Ascending aorta (tissue), 2 donors: ENCODE measurements around the gene ZCCHC2. TPM values are rescaled to one million over a fixed set of nuclear protein-coding genes. Genes with fewer than 3 reads are reported as not detected.

Experiments used
- DNase-seq, 2 donors: peaks; one replicate each; pipeline ENCODE4 v3.0.0-alpha.2; 2019; ENCODE audit warnings: low spot score in 2 of 2
- H3K27ac ChIP-seq, 2 donors: fragments of 200-600 bp; sonication (generic); one replicate each; pipeline ENCODE4 v1.5.1; 2016 to 2017; ENCODE audit warnings: mild to moderate bottlenecking in 1 of 2
- H3K27me3 ChIP-seq: fragments of 200-600 bp; sonication (generic); one replicate; pipeline ENCODE4 v1.5.1; 2017
- H3K36me3 ChIP-seq, 2 donors: fragments of 200-600 bp; sonication (generic); one replicate each; pipeline ENCODE4 v1.5.1; 2016
- H3K4me1 ChIP-seq, 2 donors: fragments of 200-600 bp; sonication (generic); one replicate each; pipeline ENCODE4 v1.5.1; 2016 to 2017; ENCODE audit warnings: mild to moderate bottlenecking in 1 of 2
- H3K4me3 ChIP-seq, 2 donors: fragments of 200-600 bp; sonication (generic); one replicate each; pipeline ENCODE4 v1.5.1; 2016 to 2017; ENCODE audit warnings: mild to moderate bottlenecking in 1 of 2
- H3K9me3 ChIP-seq, 2 donors: fragments of 200-600 bp; sonication (generic); one replicate each; pipeline ENCODE4 v1.5.1; 2016
- intact Hi-C: fragments of 100-400 bp; cut with DNase I; formaldehyde crosslinking; loops from one replicate; pipeline ENCODE4 v1.15.1; 2023
- total RNA-seq: library from RNA; depleted of rRNA; stranded (reverse); fragments of >200 nt; gene quantifications from one replicate; pipeline ENCODE4 v1.1.0, GENCODE V29; 2016
- TF ChIP-seq, protein P1 (sequence below), 3 experiments: fragments of 200-600 bp in 2 of 3; fragments of 450-650 bp in 1 of 3; sonication (generic) in 2 of 3; IDR thresholded peaks; one replicate each; pipeline ENCODE4 v1.5.1; 2016 to 2019; ENCODE audit warnings: antibody characterized with exemption in 3 of 3, mild to moderate bottlenecking in 1 of 3, moderate library complexity in 1 of 3

ZCCHC2 gene
- total RNA-seq, 1 donor from 2014 or later: 22.9 TPM

DNA sequence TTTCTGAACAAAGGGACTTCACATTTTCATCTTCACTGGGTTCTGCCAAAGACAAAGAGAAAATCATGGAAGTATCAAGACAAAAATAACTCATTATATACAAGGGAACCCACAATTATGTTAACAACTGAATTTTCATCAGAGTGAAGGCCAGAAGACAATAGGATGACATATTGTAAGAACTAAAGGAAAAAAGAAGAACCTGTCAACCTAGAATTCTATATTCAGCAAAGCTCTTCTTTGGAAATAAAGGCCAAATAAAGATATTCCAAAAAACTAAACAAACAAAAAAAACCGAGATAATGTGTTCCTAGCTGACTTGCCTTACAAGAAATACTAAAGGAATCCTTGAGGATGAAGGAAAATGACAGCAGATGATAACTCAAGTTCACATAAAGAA is 10.3 kb upstream of the ZCCHC2 start:
- intact Hi-C loops: no loop called here
- DNase-seq: no peak
- no peaks in the 10 kb centered on the region for H3K4me1 ChIP-seq
- H3K27me3 ChIP-seq: no peaks in the 10 kb centered on the region
- peaks cover 24 to 41% of the 10 kb centered on the region in 2 donors for H3K9me3 ChIP-seq
- no peak overlapping the region for H3K4me3 ChIP-seq
- H3K36me3 ChIP-seq: no peaks in the 10 kb centered on the region
- no peak overlapping the region for H3K27ac ChIP-seq
- TF ChIP-seq, protein P1, sequence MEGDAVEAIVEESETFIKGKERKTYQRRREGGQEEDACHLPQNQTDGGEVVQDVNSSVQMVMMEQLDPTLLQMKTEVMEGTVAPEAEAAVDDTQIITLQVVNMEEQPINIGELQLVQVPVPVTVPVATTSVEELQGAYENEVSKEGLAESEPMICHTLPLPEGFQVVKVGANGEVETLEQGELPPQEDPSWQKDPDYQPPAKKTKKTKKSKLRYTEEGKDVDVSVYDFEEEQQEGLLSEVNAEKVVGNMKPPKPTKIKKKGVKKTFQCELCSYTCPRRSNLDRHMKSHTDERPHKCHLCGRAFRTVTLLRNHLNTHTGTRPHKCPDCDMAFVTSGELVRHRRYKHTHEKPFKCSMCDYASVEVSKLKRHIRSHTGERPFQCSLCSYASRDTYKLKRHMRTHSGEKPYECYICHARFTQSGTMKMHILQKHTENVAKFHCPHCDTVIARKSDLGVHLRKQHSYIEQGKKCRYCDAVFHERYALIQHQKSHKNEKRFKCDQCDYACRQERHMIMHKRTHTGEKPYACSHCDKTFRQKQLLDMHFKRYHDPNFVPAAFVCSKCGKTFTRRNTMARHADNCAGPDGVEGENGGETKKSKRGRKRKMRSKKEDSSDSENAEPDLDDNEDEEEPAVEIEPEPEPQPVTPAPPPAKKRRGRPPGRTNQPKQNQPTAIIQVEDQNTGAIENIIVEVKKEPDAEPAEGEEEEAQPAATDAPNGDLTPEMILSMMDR (IDR thresholded peaks at IDR 0.05): no peak

DNA sequence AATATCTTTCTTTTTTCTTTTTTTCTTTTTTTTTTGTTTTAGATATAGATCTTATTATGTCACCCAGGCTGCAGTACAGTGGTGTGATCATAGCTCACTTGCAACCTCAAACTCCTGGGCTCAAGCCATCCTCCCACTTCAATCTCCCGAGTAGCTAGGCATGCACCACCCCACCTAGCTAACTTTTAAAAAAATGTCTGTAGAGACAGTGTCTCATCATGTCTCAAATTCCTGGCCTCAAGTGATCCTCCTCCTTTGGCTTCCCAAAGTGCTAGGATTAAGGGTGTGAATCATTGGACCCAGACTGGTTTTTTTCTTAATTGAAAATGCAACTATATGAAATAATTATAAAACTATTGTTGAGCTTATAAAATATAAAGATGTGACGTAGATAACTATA is 9.8 kb upstream of the ZCCHC2 start:
- Histone ChIP-seq H3K27me3 (no peaks in the 10 kb centered on the region), H3K36me3 (no peaks in the 10 kb centered on the region), H3K9me3 (peaks cover 24 to 41% of the 10 kb centered on the region in 2 donors), H3K27ac (no peak overlapping the region), H3K4me3 (no peak overlapping the region), H3K4me1 (no peaks in the 10 kb centered on the region)
- intact Hi-C loops: no loop called here
- TF ChIP-seq, protein P1 (IDR thresholded peaks at IDR 0.05): no peak
- DNase-seq: no peak

DNA sequence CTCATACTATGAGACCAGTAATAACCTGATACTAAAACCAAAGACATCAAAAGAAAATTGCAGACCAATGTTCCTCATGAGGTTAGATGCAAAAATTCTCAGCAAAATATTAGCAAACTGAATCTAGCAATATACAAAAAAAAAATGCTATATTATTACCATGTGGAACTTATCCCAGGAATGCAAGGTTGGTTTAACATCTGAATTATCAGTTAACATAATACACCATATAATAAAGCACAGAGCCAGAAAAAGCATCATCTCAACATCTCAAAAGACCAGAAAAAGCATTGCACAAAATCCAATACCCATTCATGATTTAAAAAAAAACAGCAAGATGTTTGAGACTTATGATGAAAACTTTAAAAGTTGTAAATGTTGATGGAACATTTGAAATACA is 8.3 kb upstream of the ZCCHC2 start:
- DNase-seq: no peak
- Histone ChIP-seq H3K4me1 (no peaks in the 10 kb centered on the region), H3K27me3 (no peaks in the 10 kb centered on the region), H3K27ac (no peak overlapping the region), H3K9me3 (peaks cover 24 to 41% of the 10 kb centered on the region in 2 donors), H3K36me3 (no peaks in the 10 kb centered on the region), H3K4me3 (no peak overlapping the region)
- intact Hi-C loops: no loop called here
- TF ChIP-seq, protein P1 (IDR thresholded peaks at IDR 0.05): no peak

DNA sequence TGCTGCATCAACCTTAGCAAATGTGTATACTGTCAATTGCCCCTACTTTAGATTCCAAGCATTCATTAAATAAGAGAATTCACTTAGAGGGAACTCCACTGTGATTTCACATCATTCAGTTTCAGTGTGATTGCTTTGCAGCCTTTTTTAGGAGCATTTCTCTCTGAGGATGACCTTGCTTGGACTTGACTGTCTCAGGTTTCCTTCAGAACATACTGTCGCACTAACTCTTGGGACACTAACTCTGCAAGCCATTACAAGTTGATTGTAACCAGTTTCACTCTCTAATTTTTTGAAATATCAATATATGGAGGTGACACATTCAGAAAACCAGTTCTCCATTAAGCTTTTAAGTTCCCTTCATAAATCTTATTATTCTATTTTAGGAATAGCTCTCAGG is 6.6 kb upstream of the ZCCHC2 start:
- H3K36me3 ChIP-seq: no peaks in the 10 kb centered on the region
- H3K27me3 ChIP-seq: no peaks in the 10 kb centered on the region
- peaks cover 24 to 36% of the 10 kb centered on the region in 2 donors for H3K9me3 ChIP-seq
- TF ChIP-seq, protein P1 (IDR thresholded peaks at IDR 0.05): no peak
- no peak overlapping the region for H3K27ac ChIP-seq
- no peak overlapping the region for H3K4me3 ChIP-seq
- intact Hi-C loops: no loop called here
- no peak for DNase-seq
- H3K4me1 ChIP-seq: peaks cover 0 to 2% of the 10 kb centered on the region in 2 donors

DNA sequence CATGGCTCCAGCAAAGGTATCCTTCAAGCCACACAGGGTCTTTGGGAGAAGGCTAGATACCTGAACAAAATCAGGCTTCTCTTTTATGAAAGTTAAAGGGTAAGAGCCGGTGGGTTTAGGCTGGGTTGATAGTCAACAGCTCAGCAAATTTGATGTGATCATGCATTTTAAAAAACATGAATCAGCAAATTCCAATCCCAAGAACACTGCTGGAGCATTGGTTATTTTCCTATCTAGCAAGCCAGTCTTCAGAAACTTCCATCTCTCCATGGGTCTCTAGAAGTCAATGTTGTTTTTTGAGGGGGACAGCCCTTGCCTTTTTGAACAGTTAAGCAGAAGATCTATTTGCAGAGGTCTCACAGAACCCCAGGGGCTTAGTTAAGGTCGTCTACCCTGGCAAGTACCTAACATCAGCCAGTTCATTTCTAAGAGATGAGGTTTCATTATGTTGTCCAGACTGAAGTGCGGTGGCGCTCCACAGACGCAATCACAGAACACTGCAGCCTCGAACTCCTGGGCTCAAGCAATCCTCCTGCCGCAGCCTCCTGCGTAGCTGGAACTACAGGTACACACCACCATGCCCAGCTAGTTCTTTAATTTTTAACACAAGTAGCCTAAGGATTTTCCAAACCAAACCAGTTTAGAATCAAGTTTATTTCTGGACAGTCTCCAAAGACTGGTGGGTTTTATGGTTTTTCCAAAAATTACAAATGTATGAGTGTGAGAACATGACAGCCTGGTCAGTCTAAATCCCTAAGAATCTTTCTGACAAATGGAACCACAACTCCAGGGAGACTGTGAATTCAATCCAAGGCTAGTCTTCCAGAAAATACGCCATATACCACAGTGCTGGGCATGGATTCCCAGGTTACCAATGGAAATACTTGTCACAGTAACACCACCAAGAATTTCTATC is 4.1 kb upstream of the ZCCHC2 start:
- Histone ChIP-seq H3K36me3 (no peaks in the 10 kb centered on the region), H3K27ac (no peak overlapping the region), H3K4me3 (no peak overlapping the region), H3K4me1 (peaks cover 0 to 7% of the 10 kb centered on the region in 2 donors), H3K9me3 (peaks cover 8 to 11% of the 10 kb centered on the region in 2 donors), H3K27me3 (no peaks in the 10 kb centered on the region)
- DNase-seq: no peak
- TF ChIP-seq, protein P1 (IDR thresholded peaks at IDR 0.05): no peak
- intact Hi-C loops: no loop called here
